ENCODE data around the gene FAM168A. TPM values are rescaled to one million over a fixed set of nuclear protein-coding genes. Genes with fewer than 3 reads are reported as not detected.

The FAM168A gene
- total RNA-seq, 4 donors from 2014 or later = 28.8 to 53.5 (median 30.6) TPM

DNA sequence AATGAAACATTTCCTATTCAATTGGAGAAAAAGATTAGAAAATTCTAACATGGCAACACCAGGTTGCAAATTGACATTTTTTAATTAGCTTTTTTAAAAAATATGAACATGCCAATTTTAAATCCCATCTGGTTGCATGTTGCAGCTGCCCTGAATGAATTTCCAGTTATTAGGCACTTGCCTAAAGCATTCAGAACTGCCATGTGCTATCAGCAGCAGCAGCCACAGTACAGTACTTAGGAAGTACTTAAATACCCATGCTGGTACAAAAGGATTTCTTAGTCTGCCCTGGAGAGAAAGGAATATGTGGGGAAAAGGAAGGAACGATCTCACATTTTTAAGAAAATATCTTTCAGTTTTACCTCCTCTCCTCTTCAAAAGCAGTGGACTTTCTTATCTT, 46.2 kb downstream of the FAM168A start:
- no peaks in the 10 kb centered on the region for H3K36me3 ChIP-seq
- H3K27me3 ChIP-seq = no peaks in the 10 kb centered on the region
- TF ChIP-seq EP300 (IDR thresholded peaks at IDR 0.05) (no peak), POLR2A (IDR thresholded peaks at IDR 0.05) (no peak)
- TF ChIP-seq, protein P1, sequence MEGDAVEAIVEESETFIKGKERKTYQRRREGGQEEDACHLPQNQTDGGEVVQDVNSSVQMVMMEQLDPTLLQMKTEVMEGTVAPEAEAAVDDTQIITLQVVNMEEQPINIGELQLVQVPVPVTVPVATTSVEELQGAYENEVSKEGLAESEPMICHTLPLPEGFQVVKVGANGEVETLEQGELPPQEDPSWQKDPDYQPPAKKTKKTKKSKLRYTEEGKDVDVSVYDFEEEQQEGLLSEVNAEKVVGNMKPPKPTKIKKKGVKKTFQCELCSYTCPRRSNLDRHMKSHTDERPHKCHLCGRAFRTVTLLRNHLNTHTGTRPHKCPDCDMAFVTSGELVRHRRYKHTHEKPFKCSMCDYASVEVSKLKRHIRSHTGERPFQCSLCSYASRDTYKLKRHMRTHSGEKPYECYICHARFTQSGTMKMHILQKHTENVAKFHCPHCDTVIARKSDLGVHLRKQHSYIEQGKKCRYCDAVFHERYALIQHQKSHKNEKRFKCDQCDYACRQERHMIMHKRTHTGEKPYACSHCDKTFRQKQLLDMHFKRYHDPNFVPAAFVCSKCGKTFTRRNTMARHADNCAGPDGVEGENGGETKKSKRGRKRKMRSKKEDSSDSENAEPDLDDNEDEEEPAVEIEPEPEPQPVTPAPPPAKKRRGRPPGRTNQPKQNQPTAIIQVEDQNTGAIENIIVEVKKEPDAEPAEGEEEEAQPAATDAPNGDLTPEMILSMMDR (IDR thresholded peaks at IDR 0.05) = no peak
- no peak overlapping the region for H3K27ac ChIP-seq
- no peak for DNase-seq (ENCODE audit: low spot score in 2 of 2)
- no peaks in the 10 kb centered on the region for H3K9me3 ChIP-seq
- peaks cover 0 to 9% (median 7%) of the 10 kb centered on the region in 4 donors for H3K4me1 ChIP-seq
- no peak overlapping the region for H3K4me3 ChIP-seq
- WGBS, 2 donors = 32 to 47% methylated on average over 1 of the region's 1 CpG

DNA sequence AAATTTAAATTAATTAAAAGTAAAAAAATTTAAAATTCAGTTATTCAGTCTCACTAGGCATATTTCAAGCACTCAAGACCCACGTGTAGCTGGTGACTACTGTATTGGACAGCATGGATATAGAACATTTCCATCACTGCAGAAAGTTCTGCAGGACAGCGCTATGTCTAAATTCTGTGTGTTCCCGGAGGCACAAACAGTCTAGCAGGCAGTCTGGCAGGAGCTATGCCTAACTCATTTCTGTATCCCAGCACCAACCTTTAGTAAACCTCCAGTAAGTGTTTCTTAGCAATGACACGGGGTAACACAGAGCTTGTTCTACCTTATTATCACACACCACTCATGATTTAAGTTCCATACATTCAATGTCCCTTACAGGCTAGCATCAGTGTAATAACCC, 48.5 kb downstream of the FAM168A start:
- Histone ChIP-seq H3K9me3 (no peaks in the 10 kb centered on the region), H3K27me3 (no peaks in the 10 kb centered on the region), H3K4me3 (no peak overlapping the region), H3K27ac (no peak overlapping the region), H3K4me1 (peaks cover 0 to 9% (median 2%) of the 10 kb centered on the region in 4 donors), H3K36me3 (no peaks in the 10 kb centered on the region)
- WGBS, 2 donors = 88 to 90% methylated on average over 4 of the region's 4 CpGs
- DNase-seq (ENCODE audit: low spot score in 2 of 2) = no peak
- no peak for TF ChIP-seq POLR2A (IDR thresholded peaks at IDR 0.05)
- TF ChIP-seq, protein P1 (IDR thresholded peaks at IDR 0.05) = no peak
- TF ChIP-seq EP300 (IDR thresholded peaks at IDR 0.05) = no peak

DNA sequence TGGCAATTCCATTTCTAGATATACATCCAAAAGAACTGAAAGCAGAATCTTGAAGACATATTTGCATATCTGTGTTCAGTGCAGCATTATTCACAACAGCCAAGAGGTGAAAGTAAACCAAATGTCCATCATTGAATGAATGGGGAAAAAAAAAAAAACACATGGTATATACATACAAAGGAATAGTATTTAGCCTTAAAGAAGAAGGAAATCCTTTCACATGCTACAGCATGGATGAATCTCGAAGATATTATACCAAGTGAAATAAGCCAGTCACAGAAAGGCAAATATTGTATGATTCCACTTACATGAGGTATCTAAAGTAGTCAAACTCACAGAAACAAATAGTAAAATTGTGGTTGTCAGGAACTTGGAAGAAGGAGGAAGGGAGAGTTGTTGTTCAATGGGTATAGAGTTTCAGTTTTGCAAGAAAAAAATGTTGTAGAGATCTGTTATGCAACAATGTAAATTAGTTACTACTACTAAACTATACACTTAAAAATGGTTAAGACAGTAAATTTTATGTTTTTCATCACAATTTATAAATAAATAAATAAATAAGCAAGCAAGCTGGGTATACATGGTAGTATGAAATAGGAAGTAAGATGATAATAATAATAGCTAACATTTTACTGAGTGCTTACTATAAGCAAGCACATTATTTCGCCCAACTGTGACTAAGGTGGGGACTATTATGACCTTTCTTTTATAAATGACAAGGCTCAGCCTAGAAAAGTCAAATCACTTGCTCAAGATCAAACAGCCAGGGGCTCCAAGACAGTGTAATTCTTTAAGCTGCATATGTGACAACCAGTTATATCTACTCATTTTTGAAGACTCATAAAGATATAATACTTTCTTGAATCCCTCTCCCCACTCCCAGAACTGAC, 50.0 kb downstream of the FAM168A start:
- Histone ChIP-seq H3K27me3 (no peaks in the 10 kb centered on the region), H3K36me3 (no peaks in the 10 kb centered on the region), H3K9me3 (no peaks in the 10 kb centered on the region), H3K4me1 (peaks cover 0 to 9% (median 2%) of the 10 kb centered on the region in 4 donors), H3K27ac (no peak overlapping the region), H3K4me3 (no peak overlapping the region)
- no peak for DNase-seq (ENCODE audit: low spot score in 2 of 2)
- 97 to 98% methylated on average over 2 of the region's 2 CpGs for WGBS, 2 donors
- TF ChIP-seq POLR2A (IDR thresholded peaks at IDR 0.05) (no peak), EP300 (IDR thresholded peaks at IDR 0.05) (no peak)
- TF ChIP-seq, protein P1 (IDR thresholded peaks at IDR 0.05) = no peak

DNA sequence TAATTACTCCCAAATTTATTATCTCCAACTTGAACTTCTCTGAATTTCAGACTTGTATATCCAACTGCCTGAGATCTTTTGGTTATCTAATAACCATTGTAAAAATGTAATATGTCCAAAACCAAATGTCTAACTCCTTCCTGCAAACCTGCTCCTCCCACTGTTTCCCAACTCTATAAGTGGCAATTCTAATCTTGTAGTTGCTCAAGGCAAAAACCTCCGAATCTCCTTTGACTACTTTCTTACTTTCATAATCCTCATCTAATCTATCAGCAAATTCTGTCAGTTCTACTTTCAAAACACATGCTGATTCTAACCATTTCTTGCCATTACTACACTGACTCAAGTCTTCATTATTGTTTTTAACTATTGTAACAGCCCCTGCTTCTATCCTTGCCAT, 55.7 kb downstream of the FAM168A start:
- Histone ChIP-seq H3K36me3 (no peaks in the 10 kb centered on the region), H3K9me3 (no peaks in the 10 kb centered on the region), H3K27me3 (no peaks in the 10 kb centered on the region), H3K4me1 (peaks cover 0 to 14% (median 5%) of the 10 kb centered on the region in 4 donors), H3K4me3 (no peak overlapping the region), H3K27ac (no peak overlapping the region)
- 66 to 81% methylated on average over 1 of the region's 1 CpG for WGBS, 2 donors
- TF ChIP-seq EP300 (IDR thresholded peaks at IDR 0.05) = no peak
- TF ChIP-seq POLR2A (IDR thresholded peaks at IDR 0.05) = no peak
- TF ChIP-seq, protein P1 (IDR thresholded peaks at IDR 0.05) = no peak
- no peak for DNase-seq (ENCODE audit: low spot score in 2 of 2)

DNA sequence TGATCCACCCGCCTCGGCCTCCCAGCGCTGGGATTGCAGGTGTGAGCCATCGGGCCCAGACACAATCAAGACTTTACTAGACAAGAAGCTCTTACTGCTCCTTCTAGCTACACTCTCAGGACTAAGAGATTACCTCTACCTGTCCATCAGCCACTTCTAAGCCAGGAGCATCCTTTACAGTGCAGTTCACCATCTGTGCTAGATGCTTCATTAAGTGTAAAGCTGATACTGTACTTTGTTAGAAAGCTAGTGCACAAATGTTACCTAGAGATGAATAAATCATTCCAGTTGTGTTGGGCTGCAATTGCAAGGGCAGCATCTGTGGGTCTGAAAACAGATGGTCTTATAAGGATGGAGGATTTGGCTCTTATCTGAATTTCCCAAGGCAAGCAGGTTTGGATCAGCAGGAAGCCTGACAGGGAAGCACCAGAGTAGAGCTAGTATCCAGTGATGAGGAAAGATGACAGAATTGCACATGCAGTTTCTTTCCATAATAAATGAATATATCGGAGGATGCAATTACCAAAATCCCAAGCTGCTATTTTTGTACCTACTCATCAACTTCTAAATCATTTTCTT, 58.3 kb downstream of the FAM168A start:
- no peak overlapping the region for H3K4me3 ChIP-seq
- DNase-seq (ENCODE audit: low spot score in 2 of 2) = no peak
- H3K9me3 ChIP-seq = no peaks in the 10 kb centered on the region
- TF ChIP-seq, protein P1 (IDR thresholded peaks at IDR 0.05) = no peak
- TF ChIP-seq EP300 (IDR thresholded peaks at IDR 0.05) = no peak
- TF ChIP-seq POLR2A (IDR thresholded peaks at IDR 0.05) = no peak
- H3K36me3 ChIP-seq = no peaks in the 10 kb centered on the region
- no peak overlapping the region for H3K27ac ChIP-seq
- H3K27me3 ChIP-seq = no peaks in the 10 kb centered on the region
- 96 to 99% methylated on average over 5 of the region's 5 CpGs for WGBS, 2 donors
- H3K4me1 ChIP-seq = peaks cover 0 to 14% (median 5%) of the 10 kb centered on the region in 4 donors

Data from tibial nerve (tissue), 4 donors.